Neuronal stem cell (in vitro differentiated cells): ENCODE measurements around the gene CHD5.

Experiments used
- DNase-seq: peaks from one replicate; pipeline ENCODE4 v3.0.0-alpha.2; 2013; ENCODE audit warnings: low spot score
- H2AFZ ChIP-seq: one replicate; pipeline ENCODE4 v1.6.1; 2013; ENCODE audit warnings: mild to moderate bottlenecking, low read length, inconsistent platforms
- H2AK5ac ChIP-seq: 2 replicates; pipeline ENCODE4 v1.6.1; 2013; ENCODE audit warnings: low read depth, mild to moderate bottlenecking, inconsistent platforms, low read length, moderate library complexity, mixed read lengths
- H2BK120ac ChIP-seq: 2 replicates; pipeline ENCODE4 v1.6.1; 2013; ENCODE audit warnings: low read depth, mild to moderate bottlenecking, inconsistent platforms, low read length, moderate library complexity, mixed read lengths
- H2BK12ac ChIP-seq: one replicate; pipeline ENCODE4 v1.6.1; 2013; ENCODE audit warnings: low read length, inconsistent platforms
- H2BK15ac ChIP-seq: 2 replicates; pipeline ENCODE4 v1.6.1; 2013; ENCODE audit warnings: mild to moderate bottlenecking, low read length, inconsistent platforms, mixed read lengths
- H2BK5ac ChIP-seq: one replicate; pipeline ENCODE4 v1.6.1; 2013; ENCODE audit warnings: inconsistent platforms, mild to moderate bottlenecking, low read length, moderate library complexity
- H3K14ac ChIP-seq: one replicate; pipeline ENCODE4 v1.6.1; 2013; ENCODE audit warnings: low read length, inconsistent platforms
- H3K18ac ChIP-seq: 2 replicates; pipeline ENCODE4 v1.6.1; 2013; ENCODE audit warnings: low read length, inconsistent platforms
- H3K23ac ChIP-seq: 2 replicates; pipeline ENCODE4 v1.6.1; 2013; ENCODE audit warnings: low read depth, mild to moderate bottlenecking, mixed read lengths, low read length, inconsistent platforms; ENCODE audit not compliant: poor library complexity
- H3K27ac ChIP-seq: replicated peaks from 3 replicates; pipeline ENCODE4 v1.5.1; 2013; ENCODE audit warnings: low read length, inconsistent platforms
- H3K27me3 ChIP-seq, 3 experiments: 2 replicates each; pipeline ENCODE4 v1.6.1; 2013; ENCODE audit warnings: low read length in 3 of 3, mild to moderate bottlenecking in 2 of 3, inconsistent platforms in 1 of 3, low read depth in 1 of 3, mixed read lengths in 1 of 3, moderate library complexity in 1 of 3; ENCODE audit not compliant: control insufficient read depth in 3 of 3, insufficient read depth in 3 of 3
- H3K36me3 ChIP-seq, 2 donors: replicated peaks in 1 of 2; 2 replicates each; pipeline ENCODE4 v1.6.1; 2013; ENCODE audit warnings: low read length in 2 of 2; ENCODE audit not compliant: control insufficient read depth in 2 of 2, insufficient read depth in 2 of 2
- H3K4ac ChIP-seq: 2 replicates; pipeline ENCODE4 v1.6.1; 2013; ENCODE audit warnings: inconsistent platforms, mild to moderate bottlenecking, low read length, moderate library complexity
- H3K4me1 ChIP-seq, 2 donors: 1 replicate in 1 of 2; 2 replicates in 1 of 2; pipeline ENCODE4 v1.6.1; 2013; ENCODE audit warnings: low read length in 2 of 2, low read depth in 1 of 2; ENCODE audit not compliant: control insufficient read depth in 2 of 2, insufficient read depth in 1 of 2
- H3K4me2 ChIP-seq: one replicate; pipeline ENCODE4 v1.6.1; 2013; ENCODE audit warnings: mild to moderate bottlenecking, low read length, inconsistent platforms; ENCODE audit not compliant: insufficient read depth, poor library complexity, severe bottlenecking
- H3K4me3 ChIP-seq, 2 donors: 2 replicates each; pipeline ENCODE4 v1.5.1; 2013; ENCODE audit warnings: low read length in 2 of 2, mild to moderate bottlenecking in 2 of 2, inconsistent platforms in 1 of 2, moderate library complexity in 1 of 2
- H3K79me1 ChIP-seq: one replicate; pipeline ENCODE4 v1.6.1; 2013; ENCODE audit warnings: low read depth, mild to moderate bottlenecking, inconsistent platforms, low read length, moderate library complexity
- H3K9ac ChIP-seq: one replicate; pipeline ENCODE4 v1.6.1; 2013; ENCODE audit warnings: mild to moderate bottlenecking, low read depth, low read length, inconsistent platforms; ENCODE audit not compliant: poor library complexity
- H3K9me3 ChIP-seq, 2 donors: replicated peaks in 1 of 2; 2 replicates each; pipeline versions ENCODE3 to v1.6.1; 2013; ENCODE audit warnings: low read length in 2 of 2, mild to moderate bottlenecking in 2 of 2, inconsistent platforms in 1 of 2, low read depth in 1 of 2, mixed read lengths in 1 of 2, moderate library complexity in 1 of 2; ENCODE audit not compliant: control insufficient read depth in 2 of 2, insufficient read depth in 1 of 2
- H4K8ac ChIP-seq: one replicate; pipeline ENCODE4 v1.6.1; 2013; ENCODE audit warnings: low read depth, mild to moderate bottlenecking, inconsistent platforms, low read length, moderate library complexity
- H4K91ac ChIP-seq: one replicate; pipeline ENCODE4 v1.6.1; 2013; ENCODE audit warnings: low read length, low read depth, mild to moderate bottlenecking, inconsistent platforms; ENCODE audit not compliant: poor library complexity
- WGBS, 2 donors: extraction: QIAGEN DNeasy Blood & Tissue Kit; methylation state at CpG; one replicate each; pipeline ENCODE4 v1.1.7; 2013; ENCODE audit warnings: missing lambda C conversion rate in 2 of 2, mixed read lengths in 1 of 2; ENCODE audit not compliant: insufficient read length in 2 of 2, insufficient replicate concordance in 1 of 2; ENCODE audit errors: extremely low coverage in 2 of 2; 5-methylcytosine and 5-hydroxymethylcytosine counted together

CHD5 gene

DNA sequence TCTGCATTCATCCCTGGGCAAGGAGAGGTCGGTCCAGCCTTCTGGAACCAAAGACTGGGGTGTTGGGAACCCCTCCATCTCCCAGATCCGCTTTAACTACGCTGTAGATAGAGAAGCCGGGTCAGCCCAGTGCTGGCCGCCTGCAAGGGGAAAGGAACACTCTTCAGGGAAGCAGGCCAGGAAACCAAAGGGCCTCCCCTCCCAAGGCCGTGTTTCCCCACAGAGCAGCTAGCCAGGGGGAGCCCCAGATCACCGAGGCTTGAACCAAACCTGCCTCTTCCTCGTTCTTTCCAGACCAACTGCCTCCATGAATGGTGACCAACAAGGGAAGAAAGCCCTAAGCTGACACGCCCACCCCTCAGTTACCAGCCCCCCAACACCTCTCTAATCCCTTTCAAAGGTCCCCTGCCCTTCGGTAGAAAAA is 1.2 kb upstream of the CHD5 start:
- H3K4me1 ChIP-seq: peaks cover 4 to 8% of the 10 kb centered on the region in 2 donors
- no peak overlapping the region for H2BK5ac ChIP-seq
- H3K4ac ChIP-seq: no peak overlapping the region
- no peak overlapping the region for H3K14ac ChIP-seq
- no CpG with 5 or more reads among the region's 10 CpGs for WGBS, 2 donors
- H2BK15ac ChIP-seq: no peak overlapping the region
- DNase-seq: no peak
- no peaks in the 10 kb centered on the region for H3K79me1 ChIP-seq
- peaks cover 19 to 62% (median 59%) of the 10 kb centered on the region in 3 experiments for H3K27me3 ChIP-seq
- H2BK120ac ChIP-seq: no peak overlapping the region
- no peak overlapping the region for H2AFZ ChIP-seq
- no peak overlapping the region for H3K4me2 ChIP-seq
- no peaks in the 10 kb centered on the region for H3K9me3 ChIP-seq
- H3K18ac ChIP-seq: no peak overlapping the region
- H2AK5ac ChIP-seq: peak overlapping the region; percentile 34
- peaks cover 5 to 22% of the 10 kb centered on the region in 2 donors for H3K36me3 ChIP-seq
- no peak overlapping the region for H3K9ac ChIP-seq
- no peak overlapping the region for H4K91ac ChIP-seq
- no peak overlapping the region for H2BK12ac ChIP-seq
- H3K4me3 ChIP-seq: no peak overlapping the region
- no peak overlapping the region for H4K8ac ChIP-seq
- no peak overlapping the region for H3K27ac ChIP-seq
- no peak overlapping the region for H3K23ac ChIP-seq

DNA sequence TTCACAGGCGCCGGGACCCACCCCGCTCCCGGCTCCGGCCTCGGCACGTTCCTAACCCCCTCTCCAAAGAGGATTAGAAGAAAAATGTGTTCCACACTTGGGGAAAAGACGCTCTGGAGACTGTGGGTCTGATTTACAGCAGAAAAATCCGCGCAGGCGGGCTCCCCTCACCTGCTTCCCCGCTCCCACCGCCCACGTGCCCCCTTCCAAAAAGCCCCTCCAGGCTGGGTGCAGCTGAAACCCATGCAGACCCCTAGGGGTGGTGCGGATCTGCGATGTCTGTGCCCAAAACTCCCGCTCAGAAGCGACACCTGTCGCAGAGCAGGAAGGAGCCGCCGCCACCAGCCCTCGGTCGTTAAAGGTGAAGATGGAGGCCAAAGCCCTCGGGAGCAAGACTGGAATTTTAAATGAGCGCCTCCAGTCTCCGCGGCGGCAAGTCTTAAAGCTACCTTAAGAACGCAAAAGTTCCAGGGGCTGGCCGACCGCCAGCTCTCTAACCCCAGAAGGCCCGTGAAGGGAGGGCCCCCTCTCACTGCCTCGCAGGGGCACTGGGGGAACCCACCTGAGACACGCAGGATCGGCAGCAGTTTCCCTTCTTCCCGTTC is 688 bp upstream of the CHD5 start:
- Histone ChIP-seq H2BK15ac (no peak overlapping the region), H4K8ac (no peak overlapping the region), H3K4me1 (peaks cover 4 to 8% of the 10 kb centered on the region in 2 donors), H3K36me3 (peaks cover 5 to 17% of the 10 kb centered on the region in 2 donors), H3K79me1 (no peaks in the 10 kb centered on the region), H4K91ac (no peak overlapping the region), H3K14ac (no peak overlapping the region), H3K9me3 (no peaks in the 10 kb centered on the region), H3K4me3 (no peak overlapping the region), H3K4me2 (peak overlapping the region; percentile 72), H3K27ac (no peak overlapping the region), H2AK5ac (peak overlapping the region; percentile 34), H3K18ac (peak overlapping the region; percentile 25), H3K23ac (no peak overlapping the region), H3K9ac (no peak overlapping the region), H2BK12ac (no peak overlapping the region), H2BK120ac (no peak overlapping the region), H2AFZ (no peak overlapping the region), H3K27me3 (peaks cover 19 to 67% (median 61%) of the 10 kb centered on the region in 3 experiments), H2BK5ac (no peak overlapping the region), H3K4ac (no peak overlapping the region)
- WGBS, 2 donors: no CpG with 5 or more reads among the region's 36 CpGs
- no peak for DNase-seq

DNA sequence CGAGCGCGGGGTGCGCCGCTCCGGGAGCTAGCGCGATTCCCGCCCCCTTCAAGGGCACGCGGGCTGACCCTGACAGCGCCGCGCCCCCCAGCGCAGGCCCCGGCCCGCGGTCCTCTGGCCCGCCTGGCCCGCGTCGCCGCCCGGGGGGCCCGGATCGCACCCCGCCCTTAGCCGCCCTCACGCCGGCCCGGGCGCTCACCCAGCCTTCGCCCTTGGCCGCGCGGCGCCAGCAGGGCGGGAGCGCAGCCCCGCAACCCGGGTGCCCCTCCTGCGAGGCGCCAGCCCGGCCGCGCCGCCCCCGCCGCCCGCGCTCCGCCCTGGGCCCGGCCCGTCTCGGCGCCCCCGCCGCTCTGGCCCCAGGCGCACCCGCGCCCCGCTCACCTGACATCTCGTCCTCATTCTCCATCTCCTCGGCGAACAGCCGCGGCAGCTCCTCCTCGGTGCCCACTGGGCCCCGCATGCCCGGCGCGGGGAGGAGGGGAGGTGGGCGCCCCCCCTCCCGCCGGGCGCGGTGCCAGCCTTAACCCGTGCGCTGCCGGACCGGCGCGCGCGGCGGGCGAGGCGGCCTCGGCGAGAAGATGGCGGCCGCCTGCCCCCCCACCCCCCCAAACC is 451 bp downstream of the CHD5 start:
- Histone ChIP-seq H2AFZ (no peak overlapping the region), H3K9ac (no peak overlapping the region), H3K23ac (no peak overlapping the region), H3K4me2 (peak overlapping the region; percentile 72), H3K27me3 (peaks cover 19 to 70% (median 64%) of the 10 kb centered on the region in 3 experiments), H3K4me3 (peak overlapping the region in 1 of 2 donors; percentile 72), H3K36me3 (peaks cover 0 to 6% of the 10 kb centered on the region in 2 donors), H3K79me1 (no peaks in the 10 kb centered on the region), H3K14ac (no peak overlapping the region), H4K91ac (no peak overlapping the region), H2BK5ac (no peak overlapping the region), H3K4me1 (peaks cover 4 to 8% of the 10 kb centered on the region in 2 donors), H2BK12ac (no peak overlapping the region), H3K4ac (no peak overlapping the region), H2BK15ac (no peak overlapping the region), H4K8ac (no peak overlapping the region), H3K9me3 (no peaks in the 10 kb centered on the region), H2BK120ac (no peak overlapping the region), H3K18ac (no peak overlapping the region), H2AK5ac (no peak overlapping the region), H3K27ac (no peak overlapping the region)
- DNase-seq: no peak
- WGBS, 2 donors: no CpG with 5 or more reads among the region's 92 CpGs

DNA sequence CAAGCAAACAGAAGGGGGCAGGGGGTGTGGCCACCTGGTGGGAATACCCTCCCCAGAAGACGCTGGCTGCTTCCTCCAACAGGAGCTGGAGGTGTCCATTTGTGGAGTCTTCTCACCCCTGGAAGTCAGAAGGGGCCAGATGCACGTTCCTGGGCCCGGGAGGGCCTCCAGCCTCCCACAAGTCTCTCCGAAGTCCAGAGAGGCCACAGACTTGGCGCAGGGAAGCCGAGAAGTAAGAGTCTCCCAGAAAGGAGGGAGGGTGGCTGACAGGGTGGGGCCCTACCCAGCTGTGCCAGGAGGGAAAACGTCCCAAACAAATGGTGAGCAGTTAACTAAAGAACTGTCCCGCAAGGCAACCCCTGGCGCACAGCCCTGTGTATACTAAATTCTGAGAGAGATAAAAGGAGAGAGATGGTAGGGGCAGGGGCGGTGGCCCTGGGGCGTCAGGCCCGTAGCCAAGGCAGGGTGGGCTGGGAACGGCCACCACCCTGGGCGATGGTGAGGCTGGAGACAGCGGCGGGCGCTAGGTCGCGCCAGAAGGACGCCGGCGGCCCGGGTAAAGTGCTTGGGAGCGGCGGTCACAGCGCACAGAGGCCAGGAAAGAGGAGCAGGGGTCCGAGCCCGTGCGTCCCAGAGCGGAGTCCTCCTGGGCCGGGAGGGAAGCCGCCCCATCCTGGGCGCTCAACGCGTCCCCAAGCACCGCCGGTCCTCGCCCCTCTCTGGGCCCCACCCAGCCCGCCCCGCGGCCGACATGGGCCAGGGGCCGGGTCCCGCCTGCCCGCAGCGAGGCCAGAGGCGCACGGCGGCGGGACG is 1.2 kb downstream of the CHD5 start:
- no peak overlapping the region for H3K4me3 ChIP-seq
- no CpG with 5 or more reads among the region's 51 CpGs for WGBS, 2 donors
- DNase-seq: no peak

More for the DNA sequence above, 1.2 kb downstream of the CHD5 start:
- Histone ChIP-seq H3K14ac (no peak overlapping the region), H3K27me3 (peaks cover 19 to 70% (median 64%) of the 10 kb centered on the region in 3 experiments), H3K4me2 (peak overlapping the region; percentile 72), H2BK12ac (no peak overlapping the region), H3K9ac (no peak overlapping the region), H3K9me3 (no peaks in the 10 kb centered on the region), H3K18ac (peak overlapping the region; percentile 33), H3K36me3 (no peaks in the 10 kb centered on the region), H3K23ac (peak overlapping the region; percentile 69), H2BK5ac (no peak overlapping the region), H3K27ac (no peak overlapping the region), H2AK5ac (no peak overlapping the region), H3K4ac (no peak overlapping the region), H2BK15ac (no peak overlapping the region), H3K4me1 (peaks cover 4 to 8% of the 10 kb centered on the region in 2 donors), H4K8ac (no peak overlapping the region), H4K91ac (no peak overlapping the region), H3K79me1 (no peaks in the 10 kb centered on the region), H2BK120ac (no peak overlapping the region), H2AFZ (no peak overlapping the region)
